ENCODE data around the gene RPL31. TPM values are rescaled to one million over a fixed set of nuclear protein-coding genes. Genes with fewer than 3 reads are reported as not detected.

RPL31 gene
- total RNA-seq, 4 donors from 2014 or later: 1,177 to 1,447 (median 1,367) TPM

GRCh38 chr2:100957996-100958653 is 44.0 kb upstream of the RPL31 start:
- ATAC-seq (ENCODE audit: low FRiP score): peak; percentile 84
- TF ChIP-seq CTCF (IDR thresholded peaks at IDR 0.05): no peak
- DNase-seq (ENCODE audit: low spot score): no peak

DNA sequence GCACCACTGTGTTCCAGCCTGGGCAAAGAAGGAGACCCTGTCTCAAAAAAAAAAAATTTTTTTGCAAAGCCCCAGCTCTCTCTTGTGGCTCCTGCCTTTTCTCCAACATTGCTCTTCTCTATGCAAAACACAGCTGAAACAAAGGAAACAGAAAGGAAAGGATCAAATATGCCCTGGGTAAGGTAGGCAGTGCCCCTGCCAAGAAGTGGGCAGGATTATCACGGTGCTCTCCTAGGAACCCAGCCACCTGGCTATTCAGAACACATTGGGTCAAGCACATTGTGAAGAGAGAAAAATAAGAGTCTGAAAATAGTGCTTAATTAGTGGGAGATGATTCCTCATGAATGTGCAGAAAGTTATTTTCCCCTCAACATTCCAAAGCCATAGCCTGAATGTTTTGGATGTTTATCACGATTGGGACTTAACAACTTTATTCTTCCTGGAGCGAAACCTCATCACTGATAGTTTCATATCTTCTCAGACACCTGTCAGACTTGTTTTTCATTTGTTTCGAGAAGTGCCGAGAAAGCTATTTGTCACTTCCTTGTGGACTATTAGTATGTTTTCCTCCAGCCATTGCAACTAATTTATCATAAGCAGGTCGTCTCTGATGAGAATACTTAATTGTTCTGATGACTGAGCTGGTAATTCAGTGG is 42.7 kb upstream of the RPL31 start:
- ATAC-seq (ENCODE audit: low FRiP score) (no peak), DNase-seq (ENCODE audit: low spot score) (no peak)
- no peak for TF ChIP-seq CTCF (IDR thresholded peaks at IDR 0.05)

- no peak for ATAC-seq (ENCODE audit: low FRiP score)
- no peak for DNase-seq (ENCODE audit: low spot score)
- no peak for TF ChIP-seq CTCF (IDR thresholded peaks at IDR 0.05)
These were observed 41.4 kb upstream of the RPL31 start for GRCh38 chr2:100960688-100961087.

DNA sequence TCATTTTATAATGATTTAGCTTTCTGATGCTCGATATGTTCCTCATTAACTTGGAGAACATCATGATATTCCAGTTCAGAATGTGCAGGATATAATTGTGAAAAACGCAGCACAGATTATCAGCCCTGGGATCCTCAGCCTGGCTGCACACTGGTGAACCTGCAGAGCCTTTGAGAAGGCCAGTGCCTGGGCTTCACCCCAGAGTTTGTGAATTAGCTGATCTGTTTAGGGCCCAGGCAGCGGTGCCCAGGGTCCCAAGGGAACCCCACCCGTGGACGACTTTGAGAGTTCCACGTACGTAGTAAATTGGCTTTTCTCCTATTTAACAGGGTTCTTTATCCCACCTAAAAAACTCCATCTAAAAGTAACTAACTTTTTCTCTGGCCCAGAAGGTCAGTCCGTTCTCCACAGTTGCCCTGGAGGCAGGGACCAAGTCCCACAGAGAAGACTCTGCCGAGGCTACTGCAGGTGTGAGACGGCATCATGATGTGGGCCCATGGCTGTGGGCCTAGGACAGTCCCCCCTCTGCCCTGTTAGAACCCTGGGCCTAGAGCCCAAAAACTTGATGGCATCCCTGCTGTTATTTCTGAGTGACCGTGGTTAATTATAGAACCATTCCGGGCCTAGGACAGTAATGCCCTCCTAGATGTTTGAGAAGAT is 39.6 kb upstream of the RPL31 start:
- ATAC-seq (ENCODE audit: low FRiP score) (no peak), DNase-seq (ENCODE audit: low spot score) (no peak)
- TF ChIP-seq CTCF (IDR thresholded peaks at IDR 0.05): no peak

GRCh38 chr2:100963026-100963375 is 39.1 kb upstream of the RPL31 start:
- no peak for ATAC-seq (ENCODE audit: low FRiP score)
- TF ChIP-seq CTCF (IDR thresholded peaks at IDR 0.05): no peak
- no peak for DNase-seq (ENCODE audit: low spot score)

DNA sequence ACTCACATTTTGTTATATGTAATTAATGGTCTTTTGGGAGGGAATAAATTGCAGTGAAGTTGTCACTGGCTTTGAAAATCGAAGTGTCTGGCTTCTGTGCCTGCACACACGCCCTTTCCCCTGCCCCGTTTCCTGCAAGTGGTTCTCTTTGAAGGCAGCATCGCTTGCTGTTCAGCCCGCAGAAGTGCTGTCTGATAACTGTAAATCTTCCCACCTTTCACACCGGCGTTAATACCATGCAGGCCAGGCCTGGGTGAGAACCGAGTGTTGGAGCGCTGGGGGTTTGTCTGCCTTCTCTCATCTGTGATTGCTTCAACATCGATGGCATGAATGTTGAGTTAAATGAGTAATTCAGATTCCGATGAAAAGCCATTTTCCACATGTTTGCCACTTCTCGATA is 37.9 kb upstream of the RPL31 start:
- DNase-seq (ENCODE audit: low spot score) (no peak), ATAC-seq (ENCODE audit: low FRiP score) (no peak)
- TF ChIP-seq CTCF (IDR thresholded peaks at IDR 0.05): no peak
